ENCODE measurements around the gene LRRC10B. TPM values are rescaled to one million over a fixed set of nuclear protein-coding genes. Genes with fewer than 3 reads are reported as not detected.

Gene LRRC10B
- total RNA-seq, 2 experiments from 2014 or later: not detected

DNA sequence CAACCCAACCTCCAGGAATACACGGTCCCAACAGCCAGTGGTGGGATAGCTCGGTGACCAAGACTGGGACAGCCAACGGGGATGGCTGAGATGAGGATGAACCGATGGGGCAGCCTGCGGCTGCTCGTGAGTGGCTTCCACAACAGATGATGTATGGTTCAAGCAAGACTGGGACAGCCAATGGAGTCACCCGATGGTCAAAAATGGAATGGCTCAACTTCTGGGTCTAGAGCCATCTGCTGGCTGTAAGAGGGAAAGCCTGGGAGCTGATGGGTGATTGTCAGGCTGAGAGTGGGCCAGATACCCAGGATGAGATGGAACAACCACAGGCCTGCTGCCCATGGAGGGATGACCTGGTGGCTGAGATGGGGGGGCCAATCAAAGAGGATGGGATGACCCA lies 36.8 kb downstream of the LRRC10B start:
- no peaks in the 10 kb centered on the region for H3K4me1 Mint-ChIP-seq (ENCODE audit: low read depth)
- H3K9me3 Mint-ChIP-seq: no peaks in the 10 kb centered on the region

DNA sequence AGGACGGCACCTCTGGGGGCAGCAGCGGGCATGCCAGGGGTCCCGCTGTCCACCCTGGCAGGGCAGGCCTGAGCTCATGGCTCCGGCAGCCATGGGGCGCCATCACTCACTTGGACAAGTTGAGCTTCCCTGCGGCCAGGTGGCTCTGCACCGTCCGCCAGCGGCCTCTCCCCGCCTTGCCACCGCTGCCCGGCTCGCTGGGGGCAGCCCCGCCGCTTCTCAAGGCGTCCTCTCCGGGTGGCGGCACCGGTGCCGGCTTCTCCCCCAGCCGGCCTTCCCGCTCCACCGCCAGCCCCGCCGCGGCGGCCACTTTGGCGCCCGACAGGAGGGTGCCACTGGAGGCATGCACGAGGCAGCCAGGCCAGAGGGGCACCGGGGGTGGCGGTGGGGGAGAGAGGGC lies 37.4 kb downstream of the LRRC10B start:
- H3K4me3 Mint-ChIP-seq: no peak overlapping the region
- H3K4me1 Mint-ChIP-seq (ENCODE audit: low read depth): no peaks in the 10 kb centered on the region
- intact Hi-C loops (cut with micrococcal nuclease): no loop called here
- DNase-seq: no peak
- H3K27me3 Mint-ChIP-seq (ENCODE audit: low read depth): peaks cover 11% of the 10 kb centered on the region
- no peaks in the 10 kb centered on the region for H3K36me3 Mint-ChIP-seq (ENCODE audit: low read depth)
- H3K27ac Mint-ChIP-seq: no peak overlapping the region
- CTCF ChIA-PET: interaction anchor here (1.1 to 1.4 kb wide), 2 partner anchors 25 to 29 kb away, joined by 3 to 5 read pairs; no protein-coding TSS in a partner anchor
- no peaks in the 10 kb centered on the region for H3K9me3 Mint-ChIP-seq

More for the DNA sequence above, 36.8 kb downstream of the LRRC10B start:
- intact Hi-C loops (cut with micrococcal nuclease): no loop called here
- no peak overlapping the region for H3K27ac Mint-ChIP-seq
- H3K4me3 Mint-ChIP-seq: no peak overlapping the region
- no peaks in the 10 kb centered on the region for H3K36me3 Mint-ChIP-seq (ENCODE audit: low read depth)
- H3K27me3 Mint-ChIP-seq (ENCODE audit: low read depth): peaks cover 11% of the 10 kb centered on the region
- DNase-seq: no peak
- CTCF ChIA-PET: interaction anchor here (1.1 to 1.4 kb wide), 2 partner anchors 25 to 28 kb away, joined by 3 to 5 read pairs; no protein-coding TSS in a partner anchor

GRCh38 chr11:61546663-61547062 lies 38.1 kb downstream of the LRRC10B start:
- no peaks in the 10 kb centered on the region for H3K36me3 Mint-ChIP-seq (ENCODE audit: low read depth)
- no peaks in the 10 kb centered on the region for H3K9me3 Mint-ChIP-seq
- H3K4me1 Mint-ChIP-seq (ENCODE audit: low read depth): no peaks in the 10 kb centered on the region
- intact Hi-C loops (cut with micrococcal nuclease): no loop called here
- peaks cover 9% of the 10 kb centered on the region for H3K27me3 Mint-ChIP-seq (ENCODE audit: low read depth)
- DNase-seq: no peak
- H3K27ac Mint-ChIP-seq: no peak overlapping the region
- H3K4me3 Mint-ChIP-seq: no peak overlapping the region
- CTCF ChIA-PET: interaction anchor here (1.6 kb wide), 1 partner anchor 30 kb away, joined by 6 read pairs; no protein-coding TSS in a partner anchor

GRCh38 chr11:61547246-61547645 lies 38.7 kb downstream of the LRRC10B start:
- DNase-seq: no peak
- Mint-ChIP-seq H3K27ac (no peak overlapping the region), H3K4me1 (ENCODE audit: low read depth) (no peaks in the 10 kb centered on the region), H3K27me3 (ENCODE audit: low read depth) (peaks cover 9% of the 10 kb centered on the region), H3K4me3 (no peak overlapping the region), H3K9me3 (no peaks in the 10 kb centered on the region), H3K36me3 (ENCODE audit: low read depth) (no peaks in the 10 kb centered on the region)
- CTCF ChIA-PET: interaction anchor here (0.6 to 1.6 kb wide), 3 partner anchors 31 to 91 kb away, joined by 3 to 6 read pairs (median 3); no protein-coding TSS in a partner anchor
- intact Hi-C loops (cut with micrococcal nuclease): no loop called here

GRCh38 chr11:61549177-61549576 lies 40.6 kb downstream of the LRRC10B start:
- Mint-ChIP-seq H3K4me3 (no peak overlapping the region), H3K4me1 (ENCODE audit: low read depth) (peaks cover under 1% of the 10 kb centered on the region), H3K9me3 (no peaks in the 10 kb centered on the region), H3K36me3 (ENCODE audit: low read depth) (no peaks in the 10 kb centered on the region), H3K27ac (no peak overlapping the region), H3K27me3 (ENCODE audit: low read depth) (peaks cover 24% of the 10 kb centered on the region)
- CTCF ChIA-PET: interaction anchor here (0.6 kb wide), 1 partner anchor 48 kb away, joined by 4 read pairs; no protein-coding TSS in a partner anchor
- intact Hi-C loops (cut with micrococcal nuclease): no loop called here
- DNase-seq: no peak

DNA sequence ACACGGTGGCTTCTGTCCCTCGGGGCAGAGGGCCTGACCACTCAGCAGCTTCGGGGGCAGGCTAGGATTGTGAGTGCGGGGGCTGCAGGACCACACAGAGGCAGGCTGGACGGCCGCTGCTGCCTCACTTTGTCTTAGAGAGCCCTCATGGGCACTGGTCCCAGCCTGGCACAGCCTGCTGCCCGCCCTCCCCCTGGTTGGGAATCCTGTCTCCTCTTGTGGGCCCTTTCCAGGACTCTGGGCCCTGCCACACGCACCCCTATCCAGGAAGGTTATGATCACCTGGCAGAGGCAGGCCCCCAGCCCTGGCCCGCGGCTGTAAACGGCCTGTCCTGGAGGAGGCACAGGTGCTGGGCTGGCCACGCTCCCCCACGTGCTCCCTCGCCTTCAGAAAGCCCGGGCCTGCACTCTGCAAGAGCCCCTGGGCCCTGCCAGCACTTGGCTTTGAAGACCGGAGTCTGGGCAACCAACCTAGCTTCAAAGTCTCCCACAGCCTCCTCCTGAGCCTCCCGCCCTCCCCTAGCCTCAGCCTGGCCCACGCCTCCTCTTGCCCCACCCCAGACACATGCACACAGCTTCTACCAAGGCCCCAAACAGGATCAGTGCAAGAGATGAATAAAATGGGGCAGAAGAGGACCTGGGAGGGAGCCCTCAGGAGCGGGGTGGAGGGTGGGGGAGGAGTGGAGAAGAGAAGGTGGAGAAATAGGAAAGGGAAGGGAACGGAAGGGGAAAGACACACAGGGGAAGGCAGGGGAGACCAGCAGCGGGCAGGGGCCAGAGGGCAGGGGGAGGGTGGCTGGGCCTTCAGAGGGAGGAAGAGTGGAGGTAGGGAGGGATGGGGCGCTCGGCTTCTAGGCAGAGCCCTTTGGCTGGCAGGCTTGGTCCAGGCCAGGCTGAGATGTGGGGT lies 41.4 kb downstream of the LRRC10B start:
- peaks cover 5% of the 10 kb centered on the region for H3K4me1 Mint-ChIP-seq (ENCODE audit: low read depth)
- peaks cover 29% of the 10 kb centered on the region for H3K27me3 Mint-ChIP-seq (ENCODE audit: low read depth)
- no peak overlapping the region for H3K27ac Mint-ChIP-seq
- no peaks in the 10 kb centered on the region for H3K9me3 Mint-ChIP-seq
- no peak overlapping the region for H3K4me3 Mint-ChIP-seq
- DNase-seq: no peak
- H3K36me3 Mint-ChIP-seq (ENCODE audit: low read depth): no peaks in the 10 kb centered on the region
- CTCF ChIA-PET: no interaction called here
- intact Hi-C loops (cut with micrococcal nuclease): no loop called here

GRCh38 chr11:61550665-61551227 lies 42.2 kb downstream of the LRRC10B start:
- DNase-seq: no peak
- H3K36me3 Mint-ChIP-seq (ENCODE audit: low read depth): no peaks in the 10 kb centered on the region
- H3K4me1 Mint-ChIP-seq (ENCODE audit: low read depth): peaks cover 5% of the 10 kb centered on the region
- no peak overlapping the region for H3K4me3 Mint-ChIP-seq
- CTCF ChIA-PET: no interaction called here
- peaks cover 28% of the 10 kb centered on the region for H3K27me3 Mint-ChIP-seq (ENCODE audit: low read depth)
- intact Hi-C loops (cut with micrococcal nuclease): no loop called here
- no peaks in the 10 kb centered on the region for H3K9me3 Mint-ChIP-seq
- no peak overlapping the region for H3K27ac Mint-ChIP-seq

- intact Hi-C loops (cut with micrococcal nuclease): no loop called here
- peaks cover 36% of the 10 kb centered on the region for H3K27me3 Mint-ChIP-seq (ENCODE audit: low read depth)
- peaks cover 5% of the 10 kb centered on the region for H3K4me1 Mint-ChIP-seq (ENCODE audit: low read depth)
- no peak overlapping the region for H3K4me3 Mint-ChIP-seq
- CTCF ChIA-PET: no interaction called here
- DNase-seq: no peak
- no peak overlapping the region for H3K27ac Mint-ChIP-seq
- no peaks in the 10 kb centered on the region for H3K36me3 Mint-ChIP-seq (ENCODE audit: low read depth)
- no peaks in the 10 kb centered on the region for H3K9me3 Mint-ChIP-seq
Observed at GRCh38 chr11:61551634-61552033, 43.1 kb downstream of the LRRC10B start.

GRCh38 chr11:61552108-61552635 lies 43.6 kb downstream of the LRRC10B start:
- DNase-seq: no peak
- intact Hi-C loops (cut with micrococcal nuclease): no loop called here
- H3K9me3 Mint-ChIP-seq: no peaks in the 10 kb centered on the region
- CTCF ChIA-PET: no interaction called here
- no peaks in the 10 kb centered on the region for H3K36me3 Mint-ChIP-seq (ENCODE audit: low read depth)
- H3K4me1 Mint-ChIP-seq (ENCODE audit: low read depth): peaks cover 5% of the 10 kb centered on the region
- H3K27ac Mint-ChIP-seq: no peak overlapping the region
- no peak overlapping the region for H3K4me3 Mint-ChIP-seq
- H3K27me3 Mint-ChIP-seq (ENCODE audit: low read depth): peaks cover 40% of the 10 kb centered on the region

GRCh38 chr11:61553373-61554171 lies 45.0 kb downstream of the LRRC10B start:
- H3K27ac Mint-ChIP-seq: no peak overlapping the region
- peaks cover 47% of the 10 kb centered on the region for H3K27me3 Mint-ChIP-seq (ENCODE audit: low read depth)
- no peaks in the 10 kb centered on the region for H3K9me3 Mint-ChIP-seq
- no peaks in the 10 kb centered on the region for H3K36me3 Mint-ChIP-seq (ENCODE audit: low read depth)
- H3K4me3 Mint-ChIP-seq: no peak overlapping the region
- peaks cover 5% of the 10 kb centered on the region for H3K4me1 Mint-ChIP-seq (ENCODE audit: low read depth)
- CTCF ChIA-PET: interaction anchor here (1.0 kb wide), 1 partner anchor 22 kb away, joined by 3 read pairs; no protein-coding TSS in a partner anchor
- no peak for DNase-seq
- intact Hi-C loops (cut with micrococcal nuclease): no loop called here

DNA sequence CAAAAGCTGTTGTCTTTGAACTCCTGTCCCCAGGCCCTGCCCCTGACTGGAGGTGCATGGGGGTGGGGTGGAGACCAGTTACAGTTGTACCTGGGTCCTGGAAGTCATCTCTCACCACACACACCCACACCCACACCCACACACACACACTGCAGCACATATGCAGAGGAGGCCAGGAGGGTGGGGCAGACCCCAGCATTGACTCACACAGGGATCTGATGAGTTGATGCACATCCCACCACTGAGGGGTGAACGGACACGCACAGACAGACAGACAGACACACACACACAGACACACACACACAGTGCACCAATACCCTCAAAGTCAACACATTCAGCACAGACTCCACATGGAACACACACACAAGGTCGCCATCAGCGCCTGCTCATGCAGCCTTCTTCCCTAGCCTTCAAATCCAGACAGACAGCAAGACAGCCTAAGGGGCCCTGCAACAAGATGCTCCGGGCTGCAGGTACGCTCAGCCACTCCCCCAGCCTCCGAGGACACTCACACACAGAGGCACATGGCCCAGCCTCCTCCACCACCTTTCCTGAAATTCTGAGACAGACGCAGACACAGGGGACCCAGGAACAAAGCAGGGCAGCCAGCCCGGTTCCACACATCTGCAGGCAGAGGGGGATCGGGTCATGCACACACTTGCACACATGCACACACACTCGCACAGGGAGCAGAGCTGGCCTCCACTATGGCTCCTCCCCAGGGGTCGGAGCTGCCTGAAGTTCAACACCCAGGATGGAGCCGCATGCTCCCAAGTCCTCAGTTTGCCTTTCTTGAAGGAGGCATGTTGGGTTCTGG lies 45.8 kb downstream of the LRRC10B start:
- no peak overlapping the region for H3K4me3 Mint-ChIP-seq
- DNase-seq: no peak
- peaks cover 49% of the 10 kb centered on the region for H3K27me3 Mint-ChIP-seq (ENCODE audit: low read depth)
- intact Hi-C loops (cut with micrococcal nuclease): no loop called here
- no peak overlapping the region for H3K27ac Mint-ChIP-seq
- H3K36me3 Mint-ChIP-seq (ENCODE audit: low read depth): no peaks in the 10 kb centered on the region
- H3K4me1 Mint-ChIP-seq (ENCODE audit: low read depth): peaks cover 5% of the 10 kb centered on the region
- H3K9me3 Mint-ChIP-seq: no peaks in the 10 kb centered on the region
- CTCF ChIA-PET: interaction anchor here (1.0 kb wide), 1 partner anchor 23 kb away, joined by 3 read pairs; no protein-coding TSS in a partner anchor
